NCI-H82 treated with DMSO at 0.1 percent for 48 hours (cell line): ENCODE data around the gene TOR1AIP1.
"Not testable (repeated sequence)": the region's sequence is repeated elsewhere in the genome, so short reads cannot be mapped to it uniquely, and the experiment has no call there.

ENCODE experiments used
- DNase-seq: peaks from one replicate; lab custom pipeline; 2025; ENCODE audit not compliant: unreplicated experiment; lab: John Stamatoyannopoulos, UW

TOR1AIP1 gene

GRCh38 chr1:179882253-179883039 lies at the start of gene TOR1AIP1:
TOR1AIP1 (plus strand) TSS chr1:179882285; CDS start chr1:179882503, 218 bp downstream.
- peak; percentile 95 for DNase-seq

GRCh38 chr1:179836686-179837445 lies 45.2 kb upstream of the TOR1AIP1 start:
- DNase-seq = not testable (repeated sequence)

- no peak for DNase-seq
Measured at GRCh38 chr1:179840107-179840506, 42.0 kb upstream of the TOR1AIP1 start.

GRCh38 chr1:179848233-179848632 lies 33.9 kb upstream of the TOR1AIP1 start:
- no peak for DNase-seq

- no peak for DNase-seq
Measured at GRCh38 chr1:179853102-179853501, 29.0 kb upstream of the TOR1AIP1 start.

- DNase-seq = not testable (repeated sequence)
Measured at GRCh38 chr1:179855831-179856230, 26.3 kb upstream of the TOR1AIP1 start.

- no peak for DNase-seq
Measured at GRCh38 chr1:179856296-179856695, 25.8 kb upstream of the TOR1AIP1 start.

GRCh38 chr1:179857009-179857408 lies 25.1 kb upstream of the TOR1AIP1 start:
- no peak for DNase-seq

GRCh38 chr1:179860652-179861051 lies 21.4 kb upstream of the TOR1AIP1 start:
- DNase-seq = no peak

- no peak for DNase-seq
Measured at GRCh38 chr1:179865377-179865776, 16.7 kb upstream of the TOR1AIP1 start.

GRCh38 chr1:179866616-179867015 lies 15.5 kb upstream of the TOR1AIP1 start:
- DNase-seq = no peak

- peak; percentile 47 for DNase-seq
Measured at GRCh38 chr1:179867493-179868330, 14.4 kb upstream of the TOR1AIP1 start.

- DNase-seq = no peak
Measured at GRCh38 chr1:179870870-179871269, 11.2 kb upstream of the TOR1AIP1 start.

GRCh38 chr1:179871940-179872339 lies 10.1 kb upstream of the TOR1AIP1 start:
- DNase-seq = no peak

GRCh38 chr1:179872558-179872957 lies 9.5 kb upstream of the TOR1AIP1 start:
- DNase-seq = no peak

GRCh38 chr1:179873438-179873851 lies 8.6 kb upstream of the TOR1AIP1 start:
- no peak for DNase-seq

GRCh38 chr1:179875596-179876299 lies 6.3 kb upstream of the TOR1AIP1 start:
- DNase-seq = no peak

- no peak for DNase-seq
Measured at GRCh38 chr1:179876300-179876715, 5.8 kb upstream of the TOR1AIP1 start.

GRCh38 chr1:179877586-179878265 lies 4.4 kb upstream of the TOR1AIP1 start, which contains the start of gene TOR1AIP2:
TOR1AIP2 (minus strand) TSS chr1:179877803; CDS start chr1:179852665, 25,138 bp downstream.
- peak; percentile 82 for DNase-seq

GRCh38 chr1:179879797-179880196 lies 2.3 kb upstream of the TOR1AIP1 start:
- no peak for DNase-seq
